ENCODE results near the gene FMNL1.

The FMNL1 gene

DNA sequence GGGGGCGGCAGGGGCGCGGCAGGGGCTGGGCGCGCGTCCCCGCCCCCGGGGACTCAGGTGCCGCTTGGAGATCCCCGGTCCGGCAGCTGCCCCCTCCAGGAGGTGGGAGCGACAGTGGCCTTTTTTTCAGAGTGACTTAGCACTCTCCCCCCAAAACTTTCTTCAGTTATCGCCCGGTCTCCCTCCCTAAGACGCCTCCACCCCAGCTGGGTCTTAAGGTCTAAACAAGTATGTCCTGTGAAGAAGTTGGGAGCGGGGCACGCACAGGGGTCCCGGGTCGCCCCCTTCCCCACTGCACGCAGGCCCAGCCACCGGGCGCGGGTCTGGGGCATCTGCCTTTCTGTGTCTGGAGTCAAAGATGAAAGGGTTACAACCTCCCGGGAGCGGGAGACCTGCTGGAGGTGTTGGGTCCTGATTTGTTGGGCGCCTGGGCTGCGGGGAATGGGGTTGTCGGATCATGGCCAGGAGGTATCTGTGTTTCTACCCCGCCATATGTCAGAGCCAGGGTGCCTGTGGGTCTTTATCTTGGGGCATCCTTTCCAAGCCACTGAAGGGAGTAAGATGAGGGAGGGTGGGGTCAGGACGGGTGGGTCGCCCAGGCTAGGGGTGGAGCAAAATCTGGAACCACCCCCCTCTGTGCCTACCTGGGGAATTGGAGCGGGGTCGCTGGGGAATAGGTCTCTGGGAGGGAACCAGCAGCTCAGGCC lies 757 bp downstream of the FMNL1 start:
- peak; percentile 37 for DNase-seq (ENCODE audit: low read depth)

DNA sequence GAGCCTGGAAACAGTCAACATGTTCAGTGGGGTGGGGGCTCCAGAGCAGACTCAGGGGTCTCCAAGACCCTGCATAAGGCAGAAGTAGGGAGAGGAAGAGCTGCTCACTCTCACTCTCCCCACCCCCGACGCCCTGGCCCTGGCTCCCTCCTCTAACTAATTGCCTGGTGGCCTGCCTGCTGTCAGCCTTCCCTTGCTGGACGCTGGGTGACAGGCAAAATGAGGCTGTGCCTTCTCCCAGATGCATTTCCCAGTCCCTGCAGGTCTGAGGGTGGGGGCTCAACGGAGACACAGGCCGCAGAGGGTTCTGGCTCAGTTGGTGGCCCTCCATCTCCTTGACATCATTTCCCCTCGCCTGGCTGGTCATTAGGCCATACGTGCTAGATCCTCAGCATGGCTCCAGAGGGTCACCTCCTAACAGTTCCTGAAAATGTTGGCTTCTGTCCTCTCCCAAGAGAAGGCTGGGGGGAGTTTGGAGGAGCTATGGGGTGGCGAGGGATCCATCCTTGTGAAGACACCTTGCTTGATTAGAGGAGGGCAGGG lies 1.4 kb downstream of the FMNL1 start:
- DNase-seq (ENCODE audit: low read depth) = no peak

DNA sequence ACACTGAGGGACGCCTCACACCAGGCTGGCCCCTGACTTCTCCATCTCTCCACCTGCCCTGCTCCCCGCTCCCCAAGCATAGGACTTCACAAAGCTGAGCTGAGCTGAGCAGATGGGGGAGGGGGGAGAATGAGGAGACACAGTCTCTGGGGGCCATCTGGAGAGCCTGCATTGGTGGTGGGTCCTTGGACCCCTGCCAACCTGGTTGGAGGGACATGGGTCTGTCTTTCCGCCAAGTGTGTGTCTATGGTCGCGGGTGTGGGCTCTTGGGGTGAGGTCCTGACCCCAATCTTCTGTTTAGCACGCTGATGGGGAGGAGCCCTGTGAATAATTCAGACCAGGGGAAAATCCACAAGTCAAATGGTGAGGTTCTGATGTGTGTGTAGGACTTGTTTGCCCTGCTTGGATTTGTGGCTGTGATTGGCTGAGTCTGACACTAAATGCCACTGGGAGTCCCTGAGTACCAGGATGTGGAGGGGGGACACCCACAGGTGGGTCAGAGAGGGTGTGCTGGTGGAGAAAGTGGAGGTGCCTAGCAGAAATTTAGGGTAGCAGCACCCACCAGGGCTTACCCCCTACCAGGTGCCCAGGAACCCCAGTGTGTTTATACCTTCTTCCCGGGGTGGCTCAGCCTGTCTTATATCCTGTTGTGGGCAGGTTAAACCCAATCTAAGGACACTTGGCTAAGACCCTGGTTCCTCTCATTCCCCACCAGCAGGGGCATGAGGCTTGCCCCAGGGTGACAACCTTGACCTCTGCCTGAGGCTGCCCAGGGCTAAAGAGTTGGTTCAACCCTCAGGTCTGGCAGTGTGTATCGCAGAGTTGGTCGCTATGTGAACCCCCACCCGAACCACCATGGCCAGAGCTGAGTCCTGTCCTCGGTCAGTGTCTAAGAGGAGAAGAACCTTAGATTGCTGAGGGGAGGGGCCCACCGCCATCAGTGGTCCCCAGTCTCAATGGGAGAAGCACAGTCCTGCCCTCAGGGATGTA lies 2.1 kb downstream of the FMNL1 start:
- no peak for DNase-seq (ENCODE audit: low read depth)

DNA sequence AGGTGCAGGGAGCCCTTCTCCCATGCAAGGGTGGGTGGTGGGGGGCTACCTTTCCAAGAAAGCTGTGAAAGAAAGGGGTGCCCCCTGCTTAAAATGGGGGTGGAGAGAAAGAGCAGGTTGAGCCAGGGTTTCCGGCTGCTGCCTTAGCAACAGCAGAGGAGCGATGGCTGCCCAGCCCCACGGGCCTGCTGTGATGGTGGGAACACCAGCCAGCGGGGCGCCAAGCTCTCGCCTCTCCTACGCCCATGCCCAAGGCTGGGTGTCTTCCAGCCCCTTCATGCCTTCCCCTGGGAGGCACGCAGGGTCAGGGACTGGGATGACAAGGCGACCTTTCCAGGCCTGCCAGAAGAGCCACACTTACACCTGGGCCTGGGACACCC lies 3.0 kb downstream of the FMNL1 start:
- no peak for DNase-seq (ENCODE audit: low read depth)

DNA sequence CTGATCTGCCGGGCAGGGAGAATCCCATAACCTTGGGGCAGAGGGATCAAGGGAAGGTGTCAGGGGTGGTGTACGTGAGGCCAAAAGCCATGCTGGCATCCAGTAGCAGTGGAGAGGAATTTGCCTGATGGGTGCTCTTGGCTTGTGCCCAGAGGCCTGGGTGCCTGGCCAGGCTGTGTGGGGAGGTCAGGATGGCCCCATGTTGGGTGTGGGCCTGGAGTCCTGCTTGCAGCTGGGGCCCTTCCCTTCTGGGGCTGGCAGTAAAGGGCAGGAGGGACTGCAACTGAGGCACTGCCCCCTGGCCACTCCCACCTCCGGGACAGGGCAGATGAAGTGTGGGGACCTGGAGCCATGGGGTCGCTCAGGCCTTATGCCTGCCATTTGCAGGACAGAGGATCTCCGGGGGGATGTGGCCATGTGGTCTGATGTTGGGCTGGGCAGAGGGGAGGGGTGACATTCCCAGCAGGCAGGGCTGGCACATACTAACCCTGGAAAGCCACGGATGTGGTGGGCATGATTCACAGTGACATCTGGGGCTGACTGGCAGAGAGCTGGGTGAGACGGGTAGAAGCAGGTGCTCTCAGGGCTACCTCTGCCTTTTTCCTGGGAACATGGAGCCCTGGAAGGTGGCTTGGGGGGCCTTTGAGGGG lies 3.5 kb downstream of the FMNL1 start:
- DNase-seq (ENCODE audit: low read depth) = no peak

DNA sequence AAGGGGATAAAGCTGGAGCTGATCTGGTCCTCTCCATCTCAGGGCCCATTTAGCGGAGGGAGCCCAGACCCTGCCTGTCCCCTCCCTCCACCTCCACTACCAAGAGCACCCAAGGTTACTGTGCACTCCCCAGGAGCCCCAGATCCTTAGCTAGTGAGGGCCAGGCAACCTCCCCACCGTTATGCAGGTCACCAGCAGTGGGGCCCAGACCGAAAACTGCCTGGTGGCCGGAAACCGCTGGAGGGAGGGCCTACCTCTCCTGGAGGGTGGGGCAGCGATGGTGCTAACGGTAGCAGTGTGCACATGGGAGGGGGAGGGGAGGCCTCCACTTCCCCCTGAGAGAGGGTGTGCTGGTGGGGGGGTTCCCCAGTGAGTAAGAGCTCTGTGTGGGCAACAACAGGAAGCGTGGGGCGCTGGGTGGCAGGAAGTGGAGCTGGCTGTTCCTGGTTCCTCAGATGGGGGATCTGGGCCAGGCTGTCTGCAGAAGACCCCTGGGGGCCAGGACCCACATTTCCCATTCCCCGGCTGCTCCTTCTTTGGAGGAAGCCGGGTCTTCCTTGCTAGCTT lies 4.4 kb downstream of the FMNL1 start:
- DNase-seq (ENCODE audit: low read depth) = peak; percentile 90

DNA sequence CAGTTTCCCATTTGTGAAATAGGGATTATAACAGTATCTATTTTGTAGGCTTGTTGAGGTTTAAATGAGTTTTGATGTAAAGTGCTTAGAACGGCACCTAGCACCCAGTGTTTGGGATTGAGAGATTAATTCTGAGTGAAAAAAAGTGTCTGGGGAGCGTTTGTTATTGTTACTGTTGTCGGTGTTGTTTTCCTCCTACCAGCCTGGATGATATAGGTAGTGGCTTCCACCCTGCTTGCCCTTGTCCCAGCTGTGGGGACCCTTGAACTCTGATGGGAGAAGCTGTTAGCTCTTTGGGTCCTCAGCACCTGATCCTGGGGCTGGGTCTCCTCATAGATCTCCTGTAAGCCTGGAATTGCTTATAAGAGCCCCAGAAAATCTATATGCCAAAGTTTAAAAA lies 4.9 kb downstream of the FMNL1 start:
- no peak for DNase-seq (ENCODE audit: low read depth)

DNA sequence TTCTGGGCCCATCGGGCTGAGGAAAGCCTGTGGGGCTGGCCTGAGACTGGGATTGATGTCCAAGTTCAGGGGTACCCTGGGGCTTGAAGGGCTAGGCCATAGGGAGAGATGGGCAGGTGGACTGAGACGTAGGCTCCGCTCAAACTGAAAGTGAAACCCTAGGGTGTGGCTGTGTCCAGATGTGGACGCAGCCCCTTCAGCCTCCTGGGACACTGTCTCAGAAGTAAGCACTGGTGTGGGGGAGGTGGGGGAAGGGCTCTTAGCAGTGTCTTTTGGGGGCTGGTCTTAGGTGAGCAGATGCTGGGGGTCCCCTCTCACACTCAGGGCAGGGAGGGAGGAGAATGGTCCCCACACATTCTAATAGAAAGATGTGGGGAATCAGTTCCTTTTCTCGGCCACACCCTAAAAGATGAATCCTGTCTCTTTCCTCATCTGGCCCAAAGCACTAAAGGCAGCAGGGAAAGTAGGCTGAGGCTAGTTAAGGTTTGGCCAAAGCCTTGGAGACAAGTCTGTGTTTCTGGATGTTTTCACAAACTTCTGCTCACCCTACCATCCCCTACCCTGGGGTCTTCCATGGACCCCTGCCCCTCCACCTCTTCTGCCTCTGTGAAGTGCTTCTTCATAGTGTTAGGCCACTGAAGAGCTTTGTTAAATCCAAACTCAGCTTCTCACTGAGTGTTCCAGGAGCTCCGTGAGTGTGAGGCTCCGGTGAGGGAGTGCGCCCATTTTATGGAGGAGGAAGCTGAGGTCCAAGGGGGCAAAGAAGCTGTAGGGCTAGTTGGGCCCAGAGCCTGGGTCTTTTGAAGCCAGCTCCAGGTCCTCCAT lies 5.6 kb downstream of the FMNL1 start:
- no peak for DNase-seq (ENCODE audit: low read depth)

DNA sequence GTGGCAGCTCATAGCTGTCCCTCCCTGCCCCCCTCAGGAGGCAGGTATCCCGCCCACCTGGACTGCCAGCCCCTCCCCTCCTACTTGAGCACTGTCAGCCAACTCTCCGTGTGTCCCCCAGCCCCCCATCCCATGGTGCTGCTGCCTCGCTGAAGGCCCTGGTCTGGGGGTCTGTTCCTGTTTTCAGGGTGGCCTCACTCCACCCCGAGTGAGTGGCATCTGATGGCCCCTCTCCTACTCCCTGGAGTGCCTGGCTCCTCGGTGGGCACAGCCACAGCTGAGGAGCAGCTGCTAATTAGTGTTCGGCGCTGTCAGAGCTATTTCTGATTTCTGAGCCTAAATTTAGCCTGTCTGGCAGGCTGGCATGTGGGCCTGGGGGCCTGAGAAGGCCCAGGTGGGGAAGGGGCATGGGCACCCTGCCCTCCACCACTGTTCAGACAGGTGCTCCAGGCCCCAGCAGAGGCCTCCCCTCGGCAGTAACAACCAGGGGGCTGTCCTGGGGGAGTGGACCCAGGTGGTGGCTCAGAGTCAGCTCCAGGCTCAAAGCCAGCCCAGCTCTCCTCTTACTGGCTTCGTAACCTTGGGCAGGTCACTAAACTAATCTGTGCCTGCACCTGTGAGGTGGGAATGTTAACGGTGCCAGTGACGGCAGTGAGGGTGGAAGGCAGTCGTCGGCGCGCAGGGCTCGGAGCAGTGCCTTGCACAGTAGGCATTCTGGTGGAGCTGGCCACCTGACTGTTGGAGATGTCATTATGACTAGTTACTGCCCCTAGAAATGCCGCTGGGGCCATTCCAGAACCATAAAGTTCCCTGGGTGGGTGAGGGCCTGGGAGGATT lies 6.5 kb downstream of the FMNL1 start:
- no peak for DNase-seq (ENCODE audit: low read depth)

DNA sequence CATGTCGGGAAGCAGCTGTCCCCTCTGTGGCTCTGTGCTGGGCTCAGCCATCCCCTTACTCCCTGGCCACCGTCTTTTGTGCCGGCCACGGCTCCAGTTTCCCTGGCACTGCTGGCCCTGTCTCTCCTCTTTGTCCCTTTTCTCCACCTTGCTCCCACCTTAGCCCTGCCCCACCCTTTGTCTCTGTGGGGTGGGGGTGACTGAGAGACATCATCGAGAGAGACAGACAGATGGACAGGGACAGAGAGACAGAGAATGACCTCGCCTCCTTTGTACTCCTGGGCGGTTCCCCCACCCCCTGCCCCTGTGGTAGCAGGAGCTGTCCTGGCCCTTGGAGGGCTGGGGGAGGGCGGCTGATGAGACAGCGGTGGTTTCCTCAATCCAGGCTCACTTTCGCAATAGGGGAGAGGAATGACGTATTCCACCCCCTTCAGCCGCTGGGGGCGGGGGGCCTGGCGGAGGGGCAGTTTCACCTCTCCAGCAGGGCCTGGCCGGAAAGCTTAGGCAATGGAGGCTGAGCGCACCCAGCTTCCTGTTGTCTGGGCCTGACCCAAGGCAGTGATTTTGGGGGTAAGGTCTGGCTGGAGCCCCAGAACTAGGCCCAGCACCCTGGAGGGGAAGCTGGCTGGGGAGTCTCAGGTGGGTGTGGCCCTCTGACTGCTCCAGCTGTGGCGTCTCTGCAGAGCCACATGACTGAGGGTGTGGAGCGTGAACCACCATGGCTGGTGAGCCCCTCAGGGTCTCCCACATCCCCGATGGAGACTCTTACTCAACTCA lies 7.3 kb downstream of the FMNL1 start:
- peak; percentile 63 for DNase-seq (ENCODE audit: low read depth)

DNA sequence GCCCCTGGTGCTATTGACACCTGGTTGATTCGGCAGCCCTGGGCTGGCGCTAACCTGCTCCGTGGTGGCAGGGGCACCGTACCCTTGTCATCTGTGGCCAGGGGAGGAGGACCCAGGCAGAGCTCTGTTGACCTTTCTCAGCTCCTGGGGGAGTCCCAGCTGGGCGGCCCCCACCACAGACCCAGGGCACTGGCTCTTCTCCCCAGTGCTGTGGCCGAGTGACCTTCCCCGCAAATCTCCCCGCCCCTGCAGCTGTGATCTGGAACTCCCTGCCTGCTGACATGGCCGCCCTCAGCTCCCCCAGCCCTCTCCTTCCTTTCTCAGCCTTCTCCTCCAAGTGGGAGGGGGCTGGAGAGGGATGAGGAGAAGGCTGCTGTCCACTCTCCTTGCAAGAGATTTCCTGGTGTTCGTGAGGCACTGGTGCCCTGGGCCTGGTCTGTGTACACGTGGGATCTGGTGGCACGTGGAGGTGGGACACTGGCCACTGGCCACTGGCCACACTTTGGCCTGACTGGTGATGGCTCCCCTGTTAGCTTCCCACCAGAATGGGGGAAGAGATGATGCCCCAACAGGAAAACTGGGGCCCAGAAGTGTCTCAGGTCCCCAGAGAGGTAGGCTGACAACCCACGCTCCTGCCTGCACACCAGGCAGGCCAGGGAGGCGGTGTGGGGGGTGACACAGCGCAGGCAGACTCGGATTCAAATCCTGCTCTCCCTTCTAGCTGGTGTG lies 8.2 kb downstream of the FMNL1 start:
- no peak for DNase-seq (ENCODE audit: low read depth)

DNA sequence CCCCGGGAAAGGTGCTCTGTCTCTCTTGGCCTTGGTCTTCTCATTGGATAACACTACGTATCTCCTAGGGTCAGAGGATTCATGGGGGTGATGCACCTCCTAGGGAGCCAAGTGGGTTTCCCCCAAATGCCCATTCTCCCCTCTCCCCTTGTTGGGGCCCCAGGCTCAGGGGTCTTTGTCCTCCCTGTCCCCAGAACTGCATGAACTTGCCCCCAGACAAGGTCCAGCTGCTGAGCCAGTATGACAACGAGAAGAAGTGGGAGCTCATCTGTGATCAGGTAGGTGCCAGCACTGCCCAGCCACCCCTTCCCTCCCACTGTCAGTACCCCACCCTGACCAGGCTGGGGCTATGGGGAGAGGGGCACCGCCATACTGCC lies 8.7 kb downstream of the FMNL1 start:
- DNase-seq (ENCODE audit: low read depth) = no peak

DNA sequence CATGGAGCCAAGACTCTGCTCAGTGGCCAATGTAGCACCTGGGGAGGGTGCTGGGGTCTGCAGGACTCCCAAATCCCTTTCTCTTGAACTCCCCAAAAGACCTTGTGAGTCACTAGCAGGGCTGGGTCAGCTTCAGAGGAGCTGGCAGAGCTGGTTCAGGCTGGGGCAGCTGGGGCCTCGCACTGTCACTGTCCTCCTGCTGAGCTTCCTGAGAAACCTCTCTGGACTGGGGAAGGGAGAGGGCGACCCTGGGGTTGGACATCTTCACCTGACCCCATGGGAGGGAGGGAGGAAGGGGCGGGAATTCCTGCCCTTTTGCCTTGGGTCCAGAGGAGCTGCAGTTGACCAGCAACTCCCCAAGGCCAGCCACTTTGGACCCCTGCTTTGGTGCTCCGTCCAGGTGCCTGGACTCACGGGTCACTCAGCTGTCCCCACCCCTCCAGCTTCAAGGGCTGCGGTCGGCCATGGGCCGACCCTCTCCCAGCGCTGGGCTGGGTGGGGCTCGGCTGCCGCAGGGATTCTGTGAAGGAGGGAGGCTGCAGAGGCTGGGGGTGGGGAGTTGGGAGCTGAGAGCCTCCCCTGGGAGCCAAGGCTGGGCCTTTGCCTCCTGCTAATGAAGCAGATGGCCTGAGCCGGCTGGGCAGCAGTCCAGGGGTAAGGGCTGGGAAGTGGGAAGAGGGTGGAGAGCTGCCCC lies 9.2 kb downstream of the FMNL1 start:
- no peak for DNase-seq (ENCODE audit: low read depth)

DNA sequence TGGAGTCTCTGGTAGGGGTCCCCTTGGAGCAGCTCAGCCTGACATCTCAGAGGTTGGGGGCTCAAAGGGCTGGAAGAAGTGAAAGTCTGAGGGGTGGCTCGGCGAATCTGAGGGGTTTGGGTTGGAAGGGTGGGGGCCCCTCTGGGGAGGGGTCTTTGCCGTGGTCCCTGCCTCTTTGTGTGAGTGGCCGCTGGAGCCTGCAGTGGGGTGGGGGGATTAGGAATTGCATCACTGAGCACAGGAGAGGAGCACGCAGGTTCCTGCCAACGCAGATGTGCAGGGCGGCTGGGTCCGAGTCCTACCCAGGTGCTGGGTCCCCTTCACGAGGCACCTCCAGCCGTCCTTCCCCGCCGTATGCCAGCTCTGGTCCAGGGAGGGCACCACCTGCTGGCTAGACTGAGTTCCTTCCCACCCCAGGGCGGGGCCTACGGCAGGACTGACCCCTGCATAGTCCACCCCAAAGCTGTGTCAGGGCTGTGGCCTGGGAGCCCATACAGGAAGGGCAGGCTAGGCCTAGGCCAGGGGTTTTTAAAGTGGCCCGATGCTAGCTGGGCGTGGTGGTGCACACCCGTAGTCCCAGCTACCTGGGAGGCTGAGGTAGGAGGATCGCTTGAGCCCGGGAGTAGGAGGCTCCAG lies 9.9 kb downstream of the FMNL1 start:
- DNase-seq (ENCODE audit: low read depth) = no peak

DNA sequence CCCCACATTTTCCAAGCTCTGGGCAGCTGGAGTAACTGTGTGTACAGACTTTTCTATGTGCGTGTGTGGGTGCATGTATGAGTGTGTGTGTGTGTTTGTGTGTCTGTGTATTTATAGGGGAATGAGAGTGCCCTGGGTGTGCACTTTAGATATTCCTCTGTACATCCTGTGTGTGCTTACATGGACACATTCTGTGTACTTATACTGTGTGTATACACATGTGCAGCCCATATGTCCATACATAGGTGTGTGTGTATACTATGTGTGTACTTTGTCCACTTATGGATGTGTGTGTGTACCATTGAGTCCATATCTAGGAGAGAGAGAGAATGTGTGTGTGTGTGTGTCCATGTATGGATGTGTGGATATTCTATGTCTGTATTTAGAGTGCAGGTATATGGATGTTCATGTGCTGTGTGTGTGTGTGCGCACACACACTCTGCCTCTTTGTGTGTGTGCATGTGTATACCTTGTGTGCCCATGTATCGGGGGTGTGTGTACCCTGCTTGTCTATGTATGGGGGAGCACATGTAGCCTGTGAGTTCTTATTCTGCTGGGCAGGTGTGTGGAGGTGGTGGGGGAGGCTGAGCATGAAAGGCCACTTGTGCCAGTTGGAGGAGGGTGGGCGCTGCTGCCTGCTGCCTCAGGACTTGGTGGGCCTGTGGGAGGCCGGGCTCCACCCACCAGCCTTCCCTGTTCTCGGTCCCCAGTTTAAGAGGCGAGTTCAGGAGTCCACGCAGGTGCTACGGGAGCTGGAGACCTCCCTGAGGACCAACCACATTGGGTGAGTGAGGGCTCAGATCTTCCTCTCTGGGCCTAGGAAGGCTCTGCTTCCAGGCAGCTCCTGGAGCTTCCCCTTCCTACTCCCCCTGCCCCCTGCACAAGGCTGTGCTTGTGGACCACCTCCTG lies 11.1 kb downstream of the FMNL1 start:
- no peak for DNase-seq (ENCODE audit: low read depth)

DNA sequence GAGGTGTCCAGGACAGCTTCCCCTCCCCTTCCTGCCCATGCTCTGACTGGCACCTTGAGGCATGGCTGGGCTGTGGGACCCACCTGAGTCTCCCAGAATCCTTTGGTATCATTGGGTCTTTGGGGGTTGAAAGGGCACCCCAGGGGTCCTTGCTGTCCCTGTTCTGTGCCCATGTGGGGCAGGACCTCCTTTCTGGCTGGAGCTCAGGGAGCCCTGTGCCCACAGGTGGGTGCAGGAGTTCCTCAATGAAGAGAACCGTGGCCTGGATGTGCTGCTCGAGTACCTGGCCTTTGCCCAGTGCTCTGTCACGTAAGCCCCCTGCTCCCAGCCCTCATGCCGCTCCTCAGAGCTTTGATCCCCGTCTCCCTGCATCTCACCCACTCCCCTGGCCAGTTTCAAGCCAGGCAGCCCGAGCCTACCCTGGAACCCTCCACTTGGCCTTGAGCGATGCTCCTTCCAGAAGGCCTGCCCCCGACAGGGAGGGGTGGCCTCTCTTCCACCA lies 11.8 kb downstream of the FMNL1 start:
- no peak for DNase-seq (ENCODE audit: low read depth)
